ENCODE measurements around the gene SHLD1. TPM values are rescaled to one million over a fixed set of nuclear protein-coding genes. Genes with fewer than 3 reads are reported as not detected.

SHLD1 gene
- total RNA-seq, 1 donor = 1.7 TPM

- H3K4me3 ChIP-seq (ENCODE audit: low read depth, low read length) = no peak overlapping the region
- no peak for TF ChIP-seq CTCF (IDR thresholded peaks at IDR 0.05; ENCODE audit: insufficient read depth, low read depth, low read length)
- DNase-seq (ENCODE audit: low read depth) = no peak
These were observed 68.1 kb downstream of the SHLD1 start for GRCh38 chr20:5818346-5818681.

GRCh38 chr20:5820738-5821137, 70.5 kb downstream of the SHLD1 start:
- no peak overlapping the region for H3K4me3 ChIP-seq (ENCODE audit: low read depth, low read length)
- no peak for TF ChIP-seq CTCF (IDR thresholded peaks at IDR 0.05; ENCODE audit: insufficient read depth, low read depth, low read length)
- DNase-seq (ENCODE audit: low read depth) = no peak

GRCh38 chr20:5821627-5822215, 71.5 kb downstream of the SHLD1 start:
- H3K4me3 ChIP-seq (ENCODE audit: low read depth, low read length) = no peak overlapping the region
- DNase-seq (ENCODE audit: low read depth) = no peak
- no peak for TF ChIP-seq CTCF (IDR thresholded peaks at IDR 0.05; ENCODE audit: insufficient read depth, low read depth, low read length)

GRCh38 chr20:5822569-5822968, 72.4 kb downstream of the SHLD1 start:
- TF ChIP-seq CTCF (IDR thresholded peaks at IDR 0.05; ENCODE audit: insufficient read depth, low read depth, low read length) = no peak
- DNase-seq (ENCODE audit: low read depth) = no peak
- no peak overlapping the region for H3K4me3 ChIP-seq (ENCODE audit: low read depth, low read length)

GRCh38 chr20:5825130-5825719, 75.0 kb downstream of the SHLD1 start:
- H3K4me3 ChIP-seq (ENCODE audit: low read depth, low read length) = no peak overlapping the region
- no peak for TF ChIP-seq CTCF (IDR thresholded peaks at IDR 0.05; ENCODE audit: insufficient read depth, low read depth, low read length)
- DNase-seq (ENCODE audit: low read depth) = no peak

- no peak overlapping the region for H3K4me3 ChIP-seq (ENCODE audit: low read depth, low read length)
These were observed 77.1 kb downstream of the SHLD1 start for GRCh38 chr20:5827098-5827853.

More at GRCh38 chr20:5827098-5827853, 77.1 kb downstream of the SHLD1 start:
- DNase-seq (ENCODE audit: low read depth) = no peak
- no peak for TF ChIP-seq CTCF (IDR thresholded peaks at IDR 0.05; ENCODE audit: insufficient read depth, low read depth, low read length)

Measured in fibroblast of villous mesenchyme (primary cell).